Measurements from ENCODE around the gene EMB.
"Not testable (repeated sequence)": the region's sequence is repeated elsewhere in the genome, so short reads cannot be mapped to it uniquely, and the experiment has no call there.

EMB gene

GRCh38 chr5:50421184-50421950 is 19.7 kb downstream of the EMB start:
- not testable (repeated sequence) for DNase-seq

DNA sequence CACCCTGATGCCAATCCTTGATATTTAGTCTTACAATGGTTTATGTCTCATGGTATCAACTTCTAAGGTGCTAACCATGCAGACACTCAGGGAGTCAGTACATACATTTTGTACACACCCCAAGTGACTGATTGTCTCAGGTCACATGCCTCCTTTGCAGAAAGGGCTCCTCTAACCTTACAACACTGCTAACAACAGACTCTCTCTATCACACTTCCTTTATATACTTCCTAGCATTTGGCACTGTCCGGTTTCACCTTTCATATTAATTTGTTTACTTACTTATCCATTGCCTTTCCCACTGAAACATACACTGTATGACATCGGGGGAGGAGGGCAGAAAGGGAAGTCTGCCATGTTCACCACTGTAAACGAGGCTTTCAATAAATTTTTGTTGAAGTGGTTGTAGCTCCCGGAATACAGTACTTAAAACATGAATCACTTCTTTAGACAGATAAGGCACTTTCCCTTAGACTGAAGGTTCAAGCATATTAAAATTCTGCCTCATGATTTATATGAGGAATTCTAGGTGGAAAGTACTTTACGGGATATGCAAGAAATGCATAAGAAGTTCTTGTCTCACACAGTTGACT is 20.6 kb downstream of the EMB start:
- DNase-seq, result no peak

DNA sequence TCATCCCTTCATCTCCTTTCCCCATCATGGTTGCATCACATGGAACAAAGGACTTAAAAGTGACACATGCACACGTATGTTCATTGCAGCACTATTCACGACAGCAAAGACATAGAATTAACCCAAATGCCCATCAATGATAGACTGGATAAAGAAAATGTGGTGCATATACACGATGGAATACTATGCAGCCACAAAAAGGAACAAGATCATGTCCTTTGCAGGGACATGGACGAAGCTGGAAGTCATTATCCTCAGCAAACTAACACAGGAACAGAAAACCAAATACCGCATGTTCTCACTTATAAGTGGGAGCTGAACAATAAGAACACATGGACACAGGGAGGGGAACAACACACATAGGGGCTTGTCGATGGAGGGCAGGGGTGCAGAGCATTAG is 21.4 kb downstream of the EMB start:
- not testable (repeated sequence) for DNase-seq

GRCh38 chr5:50416637-50417036 is 24.5 kb downstream of the EMB start:
- DNase-seq, result not testable (repeated sequence)

DNA sequence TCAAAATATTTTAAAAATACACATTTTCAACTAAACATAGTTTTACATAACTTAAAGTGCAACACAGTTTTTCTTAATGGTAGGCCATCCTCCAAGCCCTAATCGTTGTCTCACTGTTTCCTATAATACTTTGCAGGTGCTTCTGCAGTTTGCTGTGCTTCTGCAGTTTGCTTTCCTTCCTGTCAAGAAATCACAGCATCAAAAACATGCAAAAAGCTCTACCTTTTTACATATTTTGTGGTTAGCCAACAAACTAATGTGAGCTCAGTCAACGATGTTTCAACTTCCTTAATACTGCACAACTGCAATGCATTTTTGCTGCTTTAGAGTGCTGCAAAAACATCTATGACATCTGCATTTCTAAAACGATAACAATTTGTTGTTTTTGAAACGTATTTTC is 25.2 kb downstream of the EMB start:
- DNase-seq, result no peak

DNA sequence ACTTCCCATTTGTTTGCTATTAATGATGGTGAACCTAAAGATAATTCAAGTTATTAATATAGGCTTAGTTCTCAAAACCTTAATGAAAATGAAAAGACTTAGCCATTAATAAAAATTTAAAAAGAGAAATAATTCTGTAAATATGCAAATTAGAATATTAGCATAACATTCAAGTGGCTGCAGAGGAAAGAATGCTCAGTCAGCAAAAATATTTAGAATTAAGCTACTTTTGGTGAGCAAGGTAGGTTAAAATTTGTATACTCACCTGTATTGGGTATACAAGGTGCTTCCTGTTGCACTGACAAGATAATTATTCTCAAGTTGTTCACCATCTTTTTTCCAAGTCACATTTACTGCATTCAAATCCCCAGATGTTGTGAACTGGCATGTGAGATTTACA is 30.2 kb downstream of the EMB start:
- not testable (repeated sequence) for DNase-seq

DNA sequence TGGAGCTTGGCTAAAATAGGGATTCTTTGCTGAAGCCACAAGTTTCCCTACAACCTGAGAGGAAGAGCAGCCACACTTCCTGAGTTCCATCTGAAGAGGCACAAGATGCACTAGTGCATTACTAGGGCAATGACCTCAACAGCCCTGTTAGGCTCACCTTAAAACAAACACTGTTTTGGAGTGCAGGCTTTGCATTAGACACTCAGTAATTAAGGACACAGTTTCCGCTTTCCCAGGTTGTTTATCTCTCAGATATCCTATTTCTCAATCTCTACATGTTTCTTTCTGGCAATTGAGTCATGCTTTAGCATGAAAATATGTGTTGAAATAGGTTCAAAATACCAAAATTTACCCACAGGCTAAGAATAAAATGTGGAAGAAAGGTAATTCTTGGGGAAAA is 34.2 kb downstream of the EMB start:
- peak; percentile 10 for DNase-seq

DNA sequence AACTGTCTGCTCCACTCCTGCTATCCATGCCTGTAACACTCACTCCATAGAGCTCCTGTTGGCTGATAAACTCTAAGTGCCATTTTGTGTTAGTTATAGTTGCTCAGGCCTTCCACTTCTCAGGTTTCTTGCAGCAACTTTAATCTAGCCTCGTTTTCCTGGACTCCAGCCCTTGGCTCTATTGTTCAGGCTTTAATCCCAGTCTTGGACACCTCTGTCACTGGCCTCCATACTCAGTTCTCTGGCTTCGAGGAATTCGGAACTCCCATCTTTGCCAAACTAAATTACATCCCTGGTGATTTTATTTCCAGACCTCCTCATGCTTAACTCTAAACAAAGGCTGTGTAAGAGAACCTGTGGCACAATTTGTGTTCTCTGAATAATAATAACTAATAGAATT is 39.8 kb downstream of the EMB start:
- DNase-seq, result no peak

DNA sequence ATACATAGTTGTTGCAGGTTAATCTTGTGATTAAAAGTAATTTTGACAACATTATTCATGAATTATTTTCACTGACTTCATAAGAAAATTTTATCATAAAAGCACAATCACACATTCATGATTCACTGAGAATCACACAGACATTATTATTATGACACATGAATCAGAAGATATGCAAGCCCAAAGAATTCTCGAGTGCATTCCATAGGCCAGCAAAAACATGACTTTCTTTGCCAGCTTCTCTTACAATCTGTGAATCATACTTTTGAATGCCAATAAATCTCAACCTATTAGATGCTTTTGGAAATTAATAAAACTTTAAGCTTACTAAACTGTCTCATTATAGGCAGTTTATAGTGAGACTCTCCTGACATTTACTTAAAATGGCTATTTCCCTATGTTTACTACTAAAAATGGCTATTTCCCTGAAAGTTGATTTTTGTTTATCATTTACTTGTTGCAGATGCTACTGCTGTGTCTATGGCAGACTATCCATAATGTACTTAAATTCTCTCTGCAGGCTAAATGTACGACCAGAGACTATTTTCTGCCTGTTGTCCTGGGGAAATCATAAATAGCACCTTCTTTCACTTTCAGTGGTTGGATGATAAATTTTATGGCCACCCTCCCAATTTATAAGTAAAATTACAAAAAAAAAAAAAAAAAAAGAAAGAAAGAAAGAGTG is 47.0 kb downstream of the EMB start:
- DNase-seq, result peak; percentile 87

DNA sequence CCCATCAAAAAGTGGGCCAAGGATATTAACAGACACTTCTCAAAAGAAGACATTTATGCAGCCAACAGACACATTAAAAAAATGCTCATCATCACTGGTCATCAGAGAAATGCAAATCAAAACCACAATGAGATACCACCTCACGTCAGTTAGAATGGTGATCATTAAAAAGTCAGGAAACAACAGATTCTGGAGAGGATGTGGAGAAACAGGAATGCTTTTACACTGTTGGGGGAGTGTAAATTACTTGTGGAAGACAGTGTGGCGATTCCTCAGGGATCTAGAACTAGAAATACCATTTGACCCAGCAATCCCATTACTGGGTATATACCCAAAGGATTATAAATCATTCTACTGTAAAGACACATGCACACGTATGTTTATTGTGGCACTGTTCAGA is 48.8 kb downstream of the EMB start:
- peak; percentile 24 for DNase-seq

- DNase-seq, result not testable (repeated sequence)
These were observed 56.7 kb downstream of the EMB start for GRCh38 chr5:50384381-50384780.

GRCh38 chr5:50376696-50377095 is 64.4 kb downstream of the EMB start:
- DNase-seq, result not testable (repeated sequence)

DNA sequence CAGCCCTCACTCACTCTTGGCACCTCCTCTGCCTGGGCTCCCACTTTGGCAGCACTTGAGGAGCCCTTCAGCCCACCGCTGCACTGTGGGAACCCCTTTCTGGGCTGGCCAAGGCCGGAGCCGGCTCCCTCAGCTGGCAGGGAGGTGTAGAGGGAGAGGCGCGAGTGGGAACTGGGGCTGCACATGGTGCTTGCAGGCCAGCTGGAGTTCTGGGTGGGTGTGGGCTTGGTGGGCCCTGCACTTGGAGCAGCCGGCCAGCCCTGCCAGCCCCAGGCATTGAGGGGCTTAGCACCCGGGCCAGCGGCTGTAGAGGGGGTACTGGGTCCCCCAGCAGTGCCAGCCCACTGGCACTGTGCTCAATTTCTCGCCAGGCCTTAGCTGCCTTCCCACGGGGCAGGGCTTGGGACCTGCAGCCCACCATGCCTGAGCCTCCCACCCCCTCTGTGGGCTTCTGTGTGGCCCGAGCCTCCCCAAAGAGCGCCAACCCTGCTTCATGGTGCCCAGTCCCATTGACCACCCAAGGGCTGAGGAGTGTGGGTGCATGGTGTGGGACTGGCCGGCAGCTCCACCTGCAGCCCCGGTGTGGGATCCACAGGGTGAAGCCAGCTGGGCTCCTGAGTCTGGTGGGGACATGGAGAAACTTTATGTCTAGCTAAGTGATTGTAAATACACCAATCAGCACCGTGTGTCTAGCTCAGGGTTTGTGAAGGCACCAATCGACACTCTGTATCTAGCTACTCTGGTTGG is 71.6 kb downstream of the EMB start:
- DNase-seq, result not testable (repeated sequence)

DNA sequence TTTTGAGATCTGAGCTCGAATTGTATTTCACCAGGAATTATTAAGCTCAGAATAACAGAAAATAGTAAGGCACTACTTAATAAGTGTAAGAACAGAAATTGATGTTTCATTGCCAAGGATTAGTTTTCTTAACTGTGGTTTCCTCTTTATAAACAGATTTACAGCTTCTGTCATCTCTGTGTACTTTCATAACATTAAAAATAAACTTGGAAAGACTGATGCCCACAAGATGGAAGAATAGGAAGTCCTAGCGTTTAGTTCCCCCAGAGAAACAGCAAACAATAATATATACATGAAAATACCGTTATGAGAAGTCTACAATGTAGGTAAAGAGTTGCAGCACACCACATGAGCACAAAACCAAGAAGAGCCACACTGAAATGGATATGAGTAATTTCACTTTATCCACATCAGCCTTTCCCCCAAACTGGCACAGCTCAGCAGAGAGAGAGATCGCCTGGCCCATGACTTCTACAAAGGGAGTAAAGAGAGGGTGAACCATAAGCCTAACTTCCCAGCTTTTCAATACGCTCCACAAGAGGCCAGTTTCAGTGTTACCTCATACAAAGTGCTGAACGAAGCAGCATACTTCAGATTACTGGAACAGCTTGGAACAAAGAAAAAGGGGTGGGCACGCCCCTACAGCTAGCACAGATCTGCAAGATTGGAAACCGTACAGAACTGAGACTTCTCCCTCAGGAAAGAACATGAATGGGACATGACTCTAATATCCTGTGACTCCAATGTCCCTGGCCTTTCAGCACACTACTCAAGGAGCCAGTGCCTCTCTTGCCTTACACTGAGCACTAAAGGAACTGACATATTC is 75.4 kb downstream of the EMB start:
- DNase-seq, result no peak

DNA sequence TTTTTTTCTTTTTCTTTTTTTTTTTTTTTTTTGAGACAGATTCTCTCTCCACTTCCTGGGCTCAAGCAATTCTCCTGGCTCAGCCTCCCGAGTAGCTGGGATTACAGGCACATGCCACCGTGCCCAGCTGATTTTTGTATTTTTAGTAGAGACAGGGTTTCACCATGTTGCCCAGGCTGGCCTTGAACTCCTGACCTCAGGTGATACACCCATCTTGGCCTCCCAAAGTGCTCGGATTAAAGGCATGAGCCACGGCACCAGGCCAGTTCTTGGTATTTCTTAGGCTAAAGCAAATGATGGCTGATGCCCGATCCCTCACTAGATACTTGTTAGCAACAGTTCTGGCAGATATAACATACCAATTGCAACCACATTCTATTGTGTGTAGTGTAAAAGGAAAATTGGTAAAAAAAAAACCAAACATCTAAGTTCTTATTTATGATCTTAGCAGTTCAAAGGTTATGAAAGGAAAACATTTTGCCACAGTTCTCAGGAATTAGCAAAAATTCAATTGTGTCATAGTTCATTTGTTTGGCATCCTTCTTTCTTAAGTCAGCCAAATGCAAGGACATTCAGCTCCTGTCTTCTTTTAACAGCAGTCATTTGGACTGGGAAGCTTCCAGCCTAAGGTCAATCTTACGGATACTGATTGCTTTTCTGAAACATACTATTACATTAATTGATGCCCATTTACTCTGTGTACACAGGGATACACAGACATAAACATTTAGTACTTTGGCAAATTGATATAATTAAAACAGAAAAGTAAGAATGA is 76.4 kb downstream of the EMB start:
- not testable (repeated sequence) for DNase-seq

GRCh38 chr5:50359187-50359586 is 81.9 kb downstream of the EMB start:
- DNase-seq, result no peak

GRCh38 chr5:50352382-50352781 is 88.7 kb downstream of the EMB start:
- no peak for DNase-seq

Measured in fibroblast of upper back skin (primary cell).